Stimulated activated naive CD8-positive, alpha-beta T cell treated with anti-CD3 and anti-CD28 coated beads, Interleukin-15, Interleukin-2, amounts not matched to agents 100 ng/mL and 50 ng/mL, for 24 hours (primary cell): ENCODE measurements around the gene TNKS1BP1.

ENCODE experiments used
- H3K27ac Mint-ChIP-seq: one replicate; pipeline ENCODE4 v1.8.0; 2021; ENCODE audit warnings: mild to moderate bottlenecking, mixed read lengths
- H3K27me3 Mint-ChIP-seq: one replicate; pipeline ENCODE4 v1.8.0; 2021; ENCODE audit warnings: mixed read lengths
- H3K36me3 Mint-ChIP-seq: one replicate; pipeline ENCODE4 v1.8.0; 2021; ENCODE audit warnings: low read depth, mixed read lengths
- H3K4me1 Mint-ChIP-seq: one replicate; pipeline ENCODE4 v1.8.0; 2021; ENCODE audit warnings: low read depth, mixed read lengths
- H3K4me3 Mint-ChIP-seq: one replicate; pipeline ENCODE4 v1.8.0; 2021; ENCODE audit warnings: mild to moderate bottlenecking, mixed read lengths
- H3K9me3 Mint-ChIP-seq: one replicate; pipeline ENCODE4 v1.8.0; 2021; ENCODE audit warnings: mixed read lengths

TNKS1BP1 gene

DNA sequence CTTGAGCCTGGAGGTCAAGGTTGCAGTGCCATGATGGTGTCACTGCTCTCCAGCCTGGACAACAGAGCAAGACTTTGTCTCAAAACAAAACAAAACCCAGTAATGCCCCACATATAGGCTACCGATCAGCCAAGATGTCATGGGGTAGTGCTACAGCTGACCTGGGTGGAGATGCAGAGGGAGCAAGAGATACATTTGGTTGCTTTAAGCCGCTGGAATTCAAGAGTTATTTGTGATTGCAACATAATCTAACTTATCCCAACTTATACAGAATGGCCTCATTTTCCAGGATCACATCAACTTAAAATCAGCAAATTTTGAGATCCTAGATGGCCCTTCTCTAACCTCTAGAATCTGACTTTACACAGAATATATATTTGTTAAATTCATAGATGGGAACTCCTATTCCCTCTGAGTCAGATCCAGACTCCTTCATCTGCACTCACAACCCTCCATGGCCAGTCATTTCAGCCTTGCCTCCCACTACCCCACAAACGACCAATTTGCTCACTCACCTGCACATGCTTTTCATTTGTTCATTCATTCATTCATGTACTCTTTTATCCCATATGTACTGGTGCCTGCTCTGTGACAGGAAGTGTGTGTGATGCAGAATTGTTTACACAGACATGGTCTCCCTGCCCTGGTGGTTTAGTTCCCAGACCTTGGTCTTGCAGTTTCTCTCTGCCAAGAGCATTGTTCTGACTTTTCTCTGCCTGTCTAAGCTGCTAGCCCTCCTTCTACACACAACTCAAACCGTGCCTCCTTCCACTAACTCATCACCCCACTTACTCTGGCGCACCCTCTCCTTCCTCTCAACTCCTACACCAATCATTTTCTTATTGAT, 63.6 kb downstream of the TNKS1BP1 start:
- Mint-ChIP-seq H3K4me3 (no peak overlapping the region), H3K36me3 (no peaks in the 10 kb centered on the region), H3K27me3 (peaks cover 26% of the 10 kb centered on the region), H3K4me1 (no peaks in the 10 kb centered on the region), H3K27ac (no peak overlapping the region), H3K9me3 (peaks cover 5% of the 10 kb centered on the region)

DNA sequence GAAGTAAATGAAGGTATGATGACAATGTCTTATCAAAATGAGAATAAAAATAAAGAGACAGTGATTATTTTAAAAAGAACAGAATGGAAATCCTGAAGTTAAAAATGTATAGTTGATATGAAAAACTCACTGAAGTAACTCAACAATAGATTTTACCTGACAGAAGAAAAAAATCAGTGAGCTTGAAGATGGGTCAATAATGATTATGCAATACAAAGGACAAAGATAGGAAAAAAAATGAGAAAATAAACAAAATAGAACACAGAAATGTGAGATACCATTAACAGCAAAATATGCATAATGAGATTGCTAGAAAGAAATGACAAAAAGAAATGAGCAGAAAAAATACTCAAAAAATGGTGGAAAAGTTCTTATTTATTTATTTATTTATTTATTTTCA, 68.6 kb downstream of the TNKS1BP1 start:
- Mint-ChIP-seq H3K4me1 (no peaks in the 10 kb centered on the region), H3K4me3 (no peak overlapping the region), H3K36me3 (no peaks in the 10 kb centered on the region), H3K9me3 (peaks cover 9% of the 10 kb centered on the region), H3K27me3 (peaks cover 42% of the 10 kb centered on the region), H3K27ac (no peak overlapping the region)

DNA sequence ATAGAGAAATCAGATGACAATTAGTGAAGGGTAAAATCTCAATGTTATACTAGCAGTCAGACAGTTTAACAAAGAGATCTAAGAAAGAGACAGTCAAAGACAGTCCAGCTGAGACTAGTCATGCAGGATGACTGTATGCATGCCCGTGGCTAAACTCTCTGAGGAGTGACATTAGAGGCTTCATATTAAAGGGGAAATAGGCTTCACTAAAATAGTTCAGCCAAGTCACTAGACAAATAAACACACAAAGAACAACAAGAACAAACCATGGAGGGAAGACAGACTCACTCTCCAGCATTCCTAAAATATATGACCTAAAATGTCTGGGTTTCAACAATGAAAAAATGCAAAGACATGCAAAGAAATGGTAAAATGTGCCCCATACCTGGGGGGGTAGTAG, 69.1 kb downstream of the TNKS1BP1 start:
- Mint-ChIP-seq H3K9me3 (peaks cover 9% of the 10 kb centered on the region), H3K27me3 (peaks cover 45% of the 10 kb centered on the region), H3K4me1 (no peaks in the 10 kb centered on the region), H3K36me3 (no peaks in the 10 kb centered on the region), H3K4me3 (no peak overlapping the region), H3K27ac (no peak overlapping the region)

DNA sequence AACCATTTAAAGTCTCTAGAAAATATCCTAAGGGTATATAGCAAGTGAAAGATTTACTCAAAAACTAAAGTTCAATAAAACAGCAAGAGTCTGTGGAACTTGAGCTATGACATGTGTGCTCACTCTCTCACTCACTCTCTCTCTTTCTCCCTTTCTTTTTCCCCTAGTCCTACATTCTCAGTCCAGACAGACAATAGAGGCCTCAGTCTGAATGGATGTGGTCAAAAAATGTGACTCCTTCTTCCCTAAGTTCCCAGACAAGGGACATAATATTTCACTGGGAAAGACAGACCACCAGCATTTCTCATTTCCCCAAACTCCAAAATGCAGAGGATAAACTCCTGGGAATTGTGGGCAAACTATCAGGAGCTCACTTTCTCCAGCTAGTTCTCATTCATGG, 70.1 kb downstream of the TNKS1BP1 start:
- peaks cover 46% of the 10 kb centered on the region for H3K27me3 Mint-ChIP-seq
- H3K9me3 Mint-ChIP-seq = peaks cover 9% of the 10 kb centered on the region
- no peaks in the 10 kb centered on the region for H3K36me3 Mint-ChIP-seq
- no peak overlapping the region for H3K4me3 Mint-ChIP-seq
- no peaks in the 10 kb centered on the region for H3K4me1 Mint-ChIP-seq
- H3K27ac Mint-ChIP-seq = no peak overlapping the region

DNA sequence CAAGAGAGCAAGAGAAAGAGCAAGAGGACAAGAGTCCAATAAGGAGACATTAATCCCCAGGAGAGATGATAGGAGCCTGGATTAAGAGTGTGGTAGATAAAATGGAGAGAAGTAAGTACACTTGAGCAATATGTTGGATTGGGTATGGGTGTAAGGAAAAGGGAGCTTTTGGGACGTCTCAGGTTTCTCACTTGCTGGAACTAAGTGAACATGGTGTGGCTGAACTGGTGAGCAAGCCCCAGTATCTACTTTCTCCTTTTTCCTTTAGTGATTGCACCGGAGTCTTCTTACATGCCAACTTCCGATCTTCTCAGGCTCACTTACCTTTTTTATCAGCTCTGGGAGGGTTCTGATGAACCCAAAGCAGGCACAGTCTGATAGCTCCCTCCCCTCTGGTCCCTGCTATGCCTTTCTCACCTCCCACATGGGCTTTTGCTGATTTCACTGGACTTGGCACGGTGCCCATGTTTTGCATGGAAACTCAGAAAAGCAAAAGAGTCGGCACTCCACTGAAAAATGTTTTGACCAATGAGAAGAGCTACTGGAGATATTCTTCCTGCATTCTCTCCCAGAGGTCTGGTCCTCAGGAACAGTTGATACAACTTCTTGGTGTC, 73.2 kb downstream of the TNKS1BP1 start:
- no peaks in the 10 kb centered on the region for H3K36me3 Mint-ChIP-seq
- no peak overlapping the region for H3K27ac Mint-ChIP-seq
- H3K4me1 Mint-ChIP-seq = no peaks in the 10 kb centered on the region
- peaks cover 9% of the 10 kb centered on the region for H3K9me3 Mint-ChIP-seq
- H3K4me3 Mint-ChIP-seq = no peak overlapping the region
- peaks cover 40% of the 10 kb centered on the region for H3K27me3 Mint-ChIP-seq

DNA sequence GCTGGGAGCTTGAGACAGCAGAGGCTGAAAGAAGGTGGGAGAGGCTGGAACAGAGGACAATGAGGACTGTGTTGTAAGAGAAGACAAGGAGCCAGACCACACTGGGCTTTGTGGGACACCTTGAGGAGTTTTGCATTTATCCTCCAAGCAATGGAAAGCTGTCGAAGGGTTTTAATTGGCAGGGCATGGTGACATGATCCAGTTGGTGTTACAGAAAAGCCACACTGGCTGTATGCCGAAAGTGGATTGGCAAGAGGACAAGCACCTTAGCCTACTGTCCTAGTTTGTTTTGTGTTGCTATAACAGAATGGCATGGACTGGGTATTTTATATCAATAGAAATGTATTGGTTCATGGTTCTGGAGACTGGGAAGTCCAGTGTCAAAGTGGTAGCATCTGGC, 73.7 kb downstream of the TNKS1BP1 start:
- Mint-ChIP-seq H3K27me3 (peaks cover 38% of the 10 kb centered on the region), H3K27ac (no peak overlapping the region), H3K4me1 (no peaks in the 10 kb centered on the region), H3K36me3 (no peaks in the 10 kb centered on the region), H3K4me3 (no peak overlapping the region), H3K9me3 (peaks cover 7% of the 10 kb centered on the region)
